ENCODE measurements around the gene PRKAR2A.
"Not testable (repeated sequence)": the region's sequence is repeated elsewhere in the genome, so short reads cannot be mapped to it uniquely, and the experiment has no call there.

Gene PRKAR2A

DNA sequence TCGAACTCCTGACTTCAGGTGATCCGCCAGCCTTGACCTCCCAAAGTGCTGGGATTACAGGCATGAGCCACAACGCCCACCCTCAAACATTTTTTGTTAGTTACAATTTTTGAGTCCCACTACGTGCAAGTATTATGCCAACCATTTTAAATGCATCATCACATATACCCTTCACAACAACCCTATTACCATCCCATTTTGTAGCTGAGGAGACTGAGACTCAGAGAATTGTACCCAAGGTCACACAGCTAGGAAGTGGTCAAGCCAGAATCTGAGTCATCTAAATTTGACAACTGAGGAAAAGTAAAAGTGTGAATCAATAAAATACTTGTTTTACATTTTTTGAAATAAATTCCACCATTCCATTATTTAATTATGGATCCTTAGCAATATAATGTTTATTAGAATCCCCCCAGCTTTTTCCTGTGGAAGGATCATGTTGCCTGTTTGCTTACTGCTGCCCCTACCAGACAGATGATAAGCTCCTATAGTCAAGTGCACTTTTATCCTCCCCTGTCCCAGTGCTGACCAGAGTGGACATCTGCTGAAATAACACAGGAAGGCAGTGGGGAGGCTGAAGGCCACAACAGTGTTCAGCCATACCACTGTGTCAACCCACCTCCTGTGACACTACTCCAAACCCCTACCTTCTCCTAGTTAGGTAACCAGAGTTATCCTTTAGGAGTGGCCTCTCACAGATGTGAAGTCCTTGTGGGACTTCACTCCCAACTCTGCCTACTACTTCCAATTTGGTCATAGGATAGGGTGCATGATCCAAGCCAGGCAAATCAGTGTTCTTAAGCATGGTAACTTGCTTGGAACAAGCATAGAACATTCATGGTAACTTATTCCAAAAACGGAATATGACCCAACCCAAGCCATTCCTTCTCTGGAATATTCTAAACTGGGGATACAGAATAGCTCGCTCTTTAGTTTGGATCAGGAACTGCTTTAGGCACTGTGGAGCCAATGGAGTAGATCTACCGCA is 28.1 kb downstream of the PRKAR2A start:
- no peak overlapping the region for H3K27ac Mint-ChIP-seq
- H3K9me3 Mint-ChIP-seq, result no peaks in the 10 kb centered on the region
- H3K36me3 Mint-ChIP-seq, result peaks cover 6% of the 10 kb centered on the region
- no peak for ATAC-seq
- no peak for DNase-seq (ENCODE audit: low spot score in 2 of 2)
- peaks cover 33% of the 10 kb centered on the region for H3K4me1 Mint-ChIP-seq
- no peak overlapping the region for H3K4me3 Mint-ChIP-seq

DNA sequence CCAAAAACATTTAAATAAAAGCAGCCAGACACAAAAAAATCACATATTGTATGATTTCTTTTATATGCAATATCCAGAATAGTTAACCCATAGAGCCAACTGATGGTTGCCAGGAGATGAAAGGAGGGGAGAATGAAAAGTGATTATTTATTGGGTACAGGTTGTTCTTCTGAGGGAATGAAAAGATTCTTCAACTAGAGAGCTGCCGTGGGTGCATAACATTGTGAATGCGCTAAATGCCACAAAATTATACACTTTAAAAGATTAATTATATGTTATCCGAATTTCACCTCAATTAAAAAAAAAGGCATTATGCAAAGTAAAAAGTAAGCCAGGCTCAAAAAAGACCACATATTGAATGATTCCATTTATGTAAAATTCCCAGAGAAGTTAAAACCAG is 36.1 kb downstream of the PRKAR2A start:
- H3K36me3 Mint-ChIP-seq, result no peaks in the 10 kb centered on the region
- ATAC-seq, result no peak
- peaks cover 26% of the 10 kb centered on the region for H3K4me1 Mint-ChIP-seq
- DNase-seq (ENCODE audit: low spot score in 2 of 2), result no peak
- no peak overlapping the region for H3K27ac Mint-ChIP-seq
- H3K4me3 Mint-ChIP-seq, result peak overlapping the region; percentile 51
- no peaks in the 10 kb centered on the region for H3K9me3 Mint-ChIP-seq

DNA sequence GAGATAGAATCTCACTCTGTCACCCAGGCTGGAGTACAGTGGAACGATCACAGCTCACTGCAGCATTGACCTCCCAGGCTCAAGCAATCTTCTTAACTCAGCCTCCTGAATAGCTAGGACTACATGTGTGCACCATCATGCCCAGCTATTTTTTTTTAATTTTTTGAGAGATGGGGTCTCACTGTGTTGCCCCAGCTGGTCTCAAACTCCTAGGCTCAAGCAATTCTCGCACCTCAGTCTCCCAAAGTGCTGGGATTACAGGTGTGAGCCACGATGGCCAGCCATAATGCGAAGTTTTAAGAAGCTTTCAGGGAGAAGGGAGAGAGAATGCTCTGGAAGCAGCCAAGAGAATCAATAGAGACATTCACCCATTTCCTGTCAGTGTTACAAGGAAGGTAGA is 42.7 kb downstream of the PRKAR2A start:
- H3K36me3 Mint-ChIP-seq, result no peaks in the 10 kb centered on the region
- no peaks in the 10 kb centered on the region for H3K9me3 Mint-ChIP-seq
- ATAC-seq, result no peak
- H3K27ac Mint-ChIP-seq, result no peak overlapping the region
- DNase-seq (ENCODE audit: low spot score in 2 of 2), result no peak
- peaks cover 4% of the 10 kb centered on the region for H3K4me1 Mint-ChIP-seq
- no peak overlapping the region for H3K4me3 Mint-ChIP-seq

DNA sequence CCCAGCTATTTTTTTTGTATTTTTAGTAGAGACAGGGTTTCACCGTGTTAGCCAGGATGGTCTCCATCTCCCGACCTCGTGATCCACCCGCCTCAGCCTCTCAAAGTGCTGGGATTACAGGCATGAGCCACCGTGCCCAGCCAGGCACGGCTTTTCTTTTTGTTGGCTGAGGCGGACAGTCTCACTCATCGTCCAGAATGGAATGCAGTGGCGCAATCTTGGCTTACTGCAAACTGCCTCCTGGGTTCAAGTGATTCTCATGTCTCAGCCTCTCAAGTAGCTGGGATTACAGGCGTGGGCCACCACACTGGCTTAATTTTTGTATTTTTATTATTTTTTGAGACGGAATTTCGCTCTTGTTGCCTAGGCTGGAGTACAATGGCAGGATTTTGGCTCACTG is 46.8 kb downstream of the PRKAR2A start:
- ATAC-seq; H3K9me3 Mint-ChIP-seq; H3K4me3 Mint-ChIP-seq; H3K27ac Mint-ChIP-seq; DNase-seq (ENCODE audit: low spot score in 2 of 2); H3K4me1 Mint-ChIP-seq; H3K36me3 Mint-ChIP-seq: not testable (repeated sequence)

DNA sequence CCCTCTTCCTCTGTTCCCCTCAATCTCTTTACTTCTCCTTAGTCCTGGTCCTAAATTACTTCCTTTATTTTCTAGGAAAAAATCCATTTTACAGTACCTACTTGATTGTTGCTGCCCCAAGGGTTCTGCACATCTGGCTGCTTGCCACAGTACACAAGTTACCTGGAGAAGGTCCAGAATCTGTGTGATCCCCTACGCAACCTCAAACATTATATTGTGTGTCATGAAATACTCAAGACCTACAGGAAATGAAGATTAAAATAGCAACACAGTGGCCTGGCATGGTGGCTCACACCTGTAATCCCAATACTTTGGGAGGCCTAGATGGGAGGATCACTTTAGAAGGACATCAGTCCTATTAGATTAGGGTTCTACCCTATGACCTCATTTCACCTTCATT is 48.7 kb downstream of the PRKAR2A start:
- Mint-ChIP-seq H3K4me1 (no peaks in the 10 kb centered on the region), H3K9me3 (no peaks in the 10 kb centered on the region), H3K27ac (no peak overlapping the region), H3K4me3 (no peak overlapping the region), H3K36me3 (no peaks in the 10 kb centered on the region)
- DNase-seq (ENCODE audit: low spot score in 2 of 2) (no peak), ATAC-seq (no peak)

DNA sequence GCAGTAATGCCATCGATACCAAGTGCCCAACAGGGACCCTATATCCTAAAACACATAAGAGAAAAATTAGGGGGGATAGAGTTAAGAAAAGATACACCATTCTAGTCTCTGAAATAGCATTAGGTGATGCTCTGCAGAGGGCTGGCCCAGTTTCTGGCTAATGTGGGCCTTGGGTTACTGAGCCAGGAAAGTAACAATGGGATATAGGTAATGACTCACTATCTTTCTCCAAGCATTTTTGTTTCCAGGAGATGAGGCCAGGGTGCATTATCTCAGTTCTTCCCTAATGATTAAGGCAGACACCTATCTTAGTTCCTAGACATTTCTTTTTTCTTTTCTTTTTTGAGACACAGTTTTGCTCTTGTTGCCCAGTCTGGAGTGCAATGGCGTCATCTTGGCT is 50.0 kb downstream of the PRKAR2A start:
- no peaks in the 10 kb centered on the region for H3K4me1 Mint-ChIP-seq
- no peaks in the 10 kb centered on the region for H3K9me3 Mint-ChIP-seq
- no peak overlapping the region for H3K27ac Mint-ChIP-seq
- H3K36me3 Mint-ChIP-seq, result no peaks in the 10 kb centered on the region
- DNase-seq (ENCODE audit: low spot score in 2 of 2) (no peak), ATAC-seq (no peak)
- H3K4me3 Mint-ChIP-seq, result no peak overlapping the region

DNA sequence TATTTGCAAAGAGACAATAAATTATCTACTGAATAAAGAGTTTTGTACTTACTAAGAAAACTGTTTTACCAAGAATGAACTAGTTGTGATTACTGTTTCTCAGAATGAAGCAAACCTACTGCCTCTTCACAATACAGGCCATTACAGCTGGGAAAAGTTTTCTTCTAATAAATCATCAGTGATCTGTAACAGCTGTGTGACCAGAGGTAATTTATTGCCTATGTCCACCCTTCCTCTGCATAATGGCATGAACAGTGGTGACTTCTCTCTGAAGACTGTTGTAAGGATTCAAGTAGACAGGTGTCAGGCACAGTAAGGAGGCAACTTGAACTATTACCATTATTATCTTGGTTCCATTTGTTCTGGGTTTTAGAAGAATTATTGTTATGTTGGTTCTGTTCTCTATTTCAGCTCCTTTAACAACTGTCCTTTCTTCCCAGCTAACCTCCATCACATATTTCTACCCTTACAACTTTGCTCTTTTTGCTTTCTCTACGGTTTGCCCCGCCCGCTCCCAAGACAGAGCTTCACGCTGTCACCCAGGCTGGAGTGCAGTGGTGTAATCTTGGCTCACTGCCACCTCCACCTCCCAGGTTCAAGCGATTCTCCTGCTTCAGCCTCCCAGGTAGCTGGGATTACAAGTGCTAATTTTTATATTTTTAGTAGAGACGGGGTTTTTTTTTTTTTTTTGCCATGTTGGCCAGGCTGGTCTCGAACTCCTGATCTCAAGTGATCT is 51.5 kb downstream of the PRKAR2A start:
- H3K36me3 Mint-ChIP-seq, result peaks cover 1% of the 10 kb centered on the region
- DNase-seq (ENCODE audit: low spot score in 2 of 2) (no peak), ATAC-seq (no peak)
- H3K4me1 Mint-ChIP-seq, result no peaks in the 10 kb centered on the region
- no peaks in the 10 kb centered on the region for H3K9me3 Mint-ChIP-seq
- no peak overlapping the region for H3K4me3 Mint-ChIP-seq
- peak overlapping the region; percentile 13 for H3K27ac Mint-ChIP-seq

DNA sequence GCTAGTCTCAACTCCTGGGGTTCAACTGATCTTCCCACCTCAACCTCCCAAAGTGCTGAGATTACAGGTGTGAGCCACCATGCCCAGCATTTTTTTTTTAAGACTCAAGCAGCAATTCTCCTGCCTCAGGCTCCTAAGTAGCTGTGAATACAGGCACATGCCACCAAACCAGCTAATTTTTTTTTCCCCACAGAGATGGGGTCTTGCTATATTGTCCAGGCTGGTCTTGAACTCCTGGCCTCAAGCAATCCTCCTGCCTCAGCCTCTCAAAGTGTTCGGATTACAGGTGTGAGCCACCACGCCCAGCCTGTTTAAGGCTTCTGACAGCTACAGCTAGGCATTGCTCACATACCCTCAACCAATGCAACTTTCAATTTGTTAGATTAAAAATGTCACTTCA is 54.2 kb downstream of the PRKAR2A start:
- not testable (repeated sequence) for ATAC-seq; H3K4me1 Mint-ChIP-seq; H3K27ac Mint-ChIP-seq; H3K9me3 Mint-ChIP-seq; H3K4me3 Mint-ChIP-seq; DNase-seq (ENCODE audit: low spot score in 2 of 2)
- peaks cover 13% of the 10 kb centered on the region for H3K36me3 Mint-ChIP-seq

DNA sequence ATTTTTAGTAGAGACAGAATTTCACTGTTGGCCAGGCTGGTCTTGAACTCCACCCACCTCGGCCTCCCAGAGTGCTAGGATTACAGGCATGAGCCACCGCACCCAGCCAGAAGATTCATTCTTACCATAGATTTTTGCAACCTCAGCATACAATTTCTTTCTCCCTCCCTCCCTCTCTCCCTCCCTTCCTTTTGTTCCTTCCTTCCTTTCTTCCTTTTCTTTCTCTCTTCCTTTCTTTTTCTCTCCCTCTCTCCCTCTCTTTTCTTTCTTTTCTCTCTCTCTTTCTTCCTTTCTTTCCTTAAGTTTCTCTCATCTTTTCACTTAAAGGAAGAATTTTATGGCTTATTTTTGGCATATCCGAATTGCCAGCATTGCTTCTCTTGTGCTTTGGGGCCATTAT is 58.0 kb downstream of the PRKAR2A start:
- peaks cover 29% of the 10 kb centered on the region for H3K36me3 Mint-ChIP-seq
- H3K4me3 Mint-ChIP-seq, result no peak overlapping the region
- peaks cover 9% of the 10 kb centered on the region for H3K4me1 Mint-ChIP-seq
- DNase-seq (ENCODE audit: low spot score in 2 of 2), result no peak
- peak overlapping the region; percentile 74 for H3K27ac Mint-ChIP-seq
- H3K9me3 Mint-ChIP-seq, result no peaks in the 10 kb centered on the region
- ATAC-seq, result no peak

DNA sequence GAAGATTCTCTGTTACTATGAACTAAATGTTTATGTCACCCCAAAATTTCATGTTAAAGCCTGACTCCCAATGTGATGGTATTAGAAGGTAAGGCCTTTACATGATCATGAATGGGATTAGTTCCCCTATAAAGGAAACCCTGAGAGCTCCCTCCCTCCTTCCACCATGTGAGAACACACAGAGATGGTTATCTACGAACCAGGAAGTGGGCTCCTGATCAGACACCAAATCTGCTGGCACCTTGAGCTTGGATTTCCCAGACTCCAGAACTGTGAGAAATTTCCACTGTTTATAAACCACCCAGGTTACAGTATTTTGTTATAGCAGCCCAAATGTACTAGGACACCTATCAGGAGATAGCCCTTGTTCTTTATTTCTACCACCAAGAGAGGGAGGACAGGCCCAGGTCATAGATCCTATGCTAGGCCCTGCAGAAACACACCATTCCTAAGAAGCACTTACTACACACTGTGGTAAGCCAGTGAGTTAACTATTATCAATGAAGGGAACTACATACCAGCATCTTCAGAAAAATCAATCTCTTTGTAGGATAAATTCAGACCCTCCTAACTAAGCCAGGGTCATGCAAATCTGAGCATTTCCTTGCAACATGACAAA is 59.0 kb downstream of the PRKAR2A start:
- Mint-ChIP-seq H3K4me1 (peaks cover 9% of the 10 kb centered on the region), H3K36me3 (peaks cover 35% of the 10 kb centered on the region), H3K9me3 (no peaks in the 10 kb centered on the region), H3K27ac (peak overlapping the region; percentile 74), H3K4me3 (no peak overlapping the region)
- DNase-seq (ENCODE audit: low spot score in 2 of 2) (no peak), ATAC-seq (no peak)

DNA sequence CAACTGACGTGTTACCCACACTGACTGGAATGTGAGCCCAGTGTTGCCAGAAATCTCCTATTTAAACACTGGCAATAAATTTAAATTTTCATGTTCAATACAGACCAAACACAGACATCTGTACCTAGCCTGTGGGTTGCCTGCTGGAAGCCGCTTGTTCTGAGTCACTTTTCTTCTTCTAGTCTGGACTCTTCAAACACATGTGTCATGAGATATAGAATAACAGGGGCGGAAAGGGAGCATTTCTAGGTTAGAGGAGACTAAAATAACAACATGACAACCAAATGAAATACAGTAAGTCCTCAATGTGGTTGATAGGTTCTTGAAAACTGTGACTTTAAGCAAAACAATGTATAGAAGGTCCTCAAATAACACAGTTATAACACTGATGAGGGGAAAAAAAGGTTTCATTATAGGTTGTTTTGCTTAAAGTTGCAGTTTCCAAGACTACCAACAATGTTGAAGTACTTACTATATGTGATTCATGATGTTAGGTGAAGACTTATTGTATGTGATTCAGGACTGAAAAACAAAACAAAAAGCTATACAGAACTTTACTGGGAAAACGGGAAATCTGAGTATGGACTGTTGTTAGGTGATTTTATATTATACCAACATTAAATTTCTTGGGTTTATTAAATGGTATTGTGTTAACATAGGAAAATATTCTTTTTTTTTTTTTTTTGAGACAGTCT is 63.1 kb downstream of the PRKAR2A start:
- Mint-ChIP-seq H3K4me3 (no peak overlapping the region), H3K27ac (no peak overlapping the region), H3K36me3 (peaks cover 62% of the 10 kb centered on the region), H3K9me3 (no peaks in the 10 kb centered on the region), H3K4me1 (peaks cover 2% of the 10 kb centered on the region)
- DNase-seq (ENCODE audit: low spot score in 2 of 2) (no peak), ATAC-seq (peak; percentile 36)

DNA sequence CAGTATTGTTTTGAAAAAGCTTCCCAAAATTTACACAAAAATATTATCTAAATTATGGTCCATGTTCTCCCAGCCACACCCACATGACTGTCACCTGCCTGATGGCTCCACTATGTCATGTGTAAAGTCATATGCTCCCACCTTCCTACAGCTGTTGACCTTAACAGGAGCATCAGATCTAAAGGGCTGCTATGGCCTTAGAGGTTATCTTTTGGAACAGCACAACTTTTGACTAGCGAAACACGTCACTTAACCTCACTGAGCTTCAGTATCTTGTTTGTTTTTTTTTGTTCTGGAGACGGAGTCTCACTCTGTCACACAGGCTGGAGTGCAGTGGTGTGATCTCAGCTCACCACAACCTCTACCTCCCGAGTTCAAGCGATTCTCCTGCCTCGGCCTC is 64.4 kb downstream of the PRKAR2A start:
- Mint-ChIP-seq H3K9me3 (no peaks in the 10 kb centered on the region), H3K4me3 (no peak overlapping the region), H3K4me1 (no peaks in the 10 kb centered on the region), H3K27ac (peak overlapping the region; percentile 0), H3K36me3 (peaks cover 74% of the 10 kb centered on the region)
- DNase-seq (ENCODE audit: low spot score in 2 of 2), result no peak
- ATAC-seq, result no peak

DNA sequence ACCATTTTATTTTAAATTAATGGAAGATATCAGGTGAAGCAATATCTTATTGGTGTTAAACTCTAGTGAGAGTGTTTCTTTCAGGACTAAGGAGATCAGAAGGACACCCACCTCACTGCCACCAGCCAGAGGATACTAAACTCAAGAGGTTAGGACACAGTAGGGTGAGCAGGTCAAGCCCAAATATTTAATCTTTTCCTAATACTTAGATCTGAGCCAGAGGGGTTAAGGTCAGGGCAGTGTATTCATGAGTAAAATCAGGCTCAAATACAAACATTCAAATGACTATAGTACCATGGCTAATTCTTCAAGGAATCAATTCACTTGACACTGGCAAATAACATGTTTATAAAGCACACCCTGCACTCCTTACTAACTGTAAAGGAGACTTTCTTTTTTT is 65.6 kb downstream of the PRKAR2A start:
- no peak overlapping the region for H3K4me3 Mint-ChIP-seq
- H3K36me3 Mint-ChIP-seq, result peaks cover 79% of the 10 kb centered on the region
- ATAC-seq, result no peak

DNA sequence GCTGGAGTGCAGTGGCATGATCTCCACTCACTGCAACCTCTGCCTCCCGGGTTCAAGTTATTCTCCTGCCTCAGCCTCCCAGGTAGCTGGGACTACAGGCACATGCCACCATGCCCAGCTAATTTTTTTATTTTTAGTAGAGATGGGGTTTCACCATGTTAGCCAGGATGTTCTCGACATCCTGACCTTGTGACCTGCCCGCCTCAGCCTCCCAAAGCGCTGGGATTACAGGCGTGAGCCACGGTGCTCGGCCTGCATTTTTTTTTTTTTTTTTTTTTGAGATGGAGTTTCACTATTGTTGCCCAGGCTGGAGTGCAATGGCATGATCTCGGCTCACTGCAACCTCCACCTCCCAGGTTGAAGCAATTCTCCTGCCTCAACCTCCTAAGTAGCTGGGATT is 69.1 kb downstream of the PRKAR2A start:
- H3K27ac Mint-ChIP-seq; ATAC-seq; DNase-seq (ENCODE audit: low spot score in 2 of 2); H3K4me1 Mint-ChIP-seq; H3K4me3 Mint-ChIP-seq; H3K9me3 Mint-ChIP-seq: not testable (repeated sequence)
- peaks cover 58% of the 10 kb centered on the region for H3K36me3 Mint-ChIP-seq

More for the DNA sequence above, 65.6 kb downstream of the PRKAR2A start:
- H3K27ac Mint-ChIP-seq, result peak overlapping the region; percentile 0
- no peaks in the 10 kb centered on the region for H3K9me3 Mint-ChIP-seq
- H3K4me1 Mint-ChIP-seq, result no peaks in the 10 kb centered on the region
- DNase-seq (ENCODE audit: low spot score in 2 of 2), result no peak

DNA sequence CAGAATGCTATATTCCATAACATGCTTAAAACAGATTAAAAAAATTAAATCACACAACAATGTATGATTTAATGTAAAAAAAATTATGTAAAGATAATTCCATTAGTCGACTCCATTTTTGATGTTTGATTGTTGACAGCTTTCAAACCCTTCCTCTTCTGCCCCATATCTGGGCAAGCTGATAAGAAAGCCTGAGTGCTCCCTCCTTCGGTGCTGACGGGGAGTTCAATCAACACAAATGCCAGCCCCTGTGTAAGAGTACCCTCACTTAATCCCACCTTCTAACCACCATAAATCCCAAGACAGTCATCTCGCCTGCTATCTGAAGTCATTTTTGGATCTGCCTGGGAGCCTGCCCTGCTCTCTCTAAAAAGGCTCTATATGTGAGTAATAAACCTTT is 70.8 kb downstream of the PRKAR2A start:
- ATAC-seq, result no peak
- no peaks in the 10 kb centered on the region for H3K9me3 Mint-ChIP-seq
- H3K36me3 Mint-ChIP-seq, result peaks cover 58% of the 10 kb centered on the region
- no peak for DNase-seq (ENCODE audit: low spot score in 2 of 2)
- H3K4me3 Mint-ChIP-seq, result no peak overlapping the region
- peak overlapping the region; percentile 56 for H3K27ac Mint-ChIP-seq
- no peaks in the 10 kb centered on the region for H3K4me1 Mint-ChIP-seq
